ENCODE results near the gene FRMPD4.

GRCh38 chrX:12174358-12174757, 36.1 kb downstream of the FRMPD4 start:
- TF ChIP-seq, protein P1, sequence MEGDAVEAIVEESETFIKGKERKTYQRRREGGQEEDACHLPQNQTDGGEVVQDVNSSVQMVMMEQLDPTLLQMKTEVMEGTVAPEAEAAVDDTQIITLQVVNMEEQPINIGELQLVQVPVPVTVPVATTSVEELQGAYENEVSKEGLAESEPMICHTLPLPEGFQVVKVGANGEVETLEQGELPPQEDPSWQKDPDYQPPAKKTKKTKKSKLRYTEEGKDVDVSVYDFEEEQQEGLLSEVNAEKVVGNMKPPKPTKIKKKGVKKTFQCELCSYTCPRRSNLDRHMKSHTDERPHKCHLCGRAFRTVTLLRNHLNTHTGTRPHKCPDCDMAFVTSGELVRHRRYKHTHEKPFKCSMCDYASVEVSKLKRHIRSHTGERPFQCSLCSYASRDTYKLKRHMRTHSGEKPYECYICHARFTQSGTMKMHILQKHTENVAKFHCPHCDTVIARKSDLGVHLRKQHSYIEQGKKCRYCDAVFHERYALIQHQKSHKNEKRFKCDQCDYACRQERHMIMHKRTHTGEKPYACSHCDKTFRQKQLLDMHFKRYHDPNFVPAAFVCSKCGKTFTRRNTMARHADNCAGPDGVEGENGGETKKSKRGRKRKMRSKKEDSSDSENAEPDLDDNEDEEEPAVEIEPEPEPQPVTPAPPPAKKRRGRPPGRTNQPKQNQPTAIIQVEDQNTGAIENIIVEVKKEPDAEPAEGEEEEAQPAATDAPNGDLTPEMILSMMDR (IDR thresholded peaks at IDR 0.05; ENCODE audit: low read length), result no peak
- TF ChIP-seq EZH2 (IDR thresholded peaks at IDR 0.05; ENCODE audit: borderline replicate concordance, low read length), result no peak
